ENCODE data around the gene HSPB2.
"Not testable (repeated sequence)": the region's sequence is repeated elsewhere in the genome, so short reads cannot be mapped to it uniquely, and the experiment has no call there.

The HSPB2 gene

DNA sequence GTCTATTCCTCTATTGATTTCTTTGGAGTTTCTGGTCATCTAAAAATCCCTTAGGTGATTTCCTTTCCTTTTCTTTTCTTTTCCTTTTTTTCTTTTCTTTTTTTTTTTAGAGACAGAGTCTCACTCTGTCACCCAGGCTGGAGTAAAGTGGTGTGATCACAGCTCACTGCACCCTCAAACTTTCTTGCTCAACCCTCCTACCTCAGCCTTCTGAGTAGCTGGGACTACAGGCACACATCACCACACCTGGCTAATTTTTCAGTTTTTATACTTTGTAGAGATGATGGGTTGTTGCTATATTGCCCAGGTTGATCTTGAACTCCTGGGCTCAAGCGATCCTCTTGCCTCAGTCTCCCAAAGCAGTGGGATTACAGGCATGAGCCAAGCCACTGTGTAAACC is 4.2 kb downstream of the HSPB2 start:
- no peak for DNase-seq

DNA sequence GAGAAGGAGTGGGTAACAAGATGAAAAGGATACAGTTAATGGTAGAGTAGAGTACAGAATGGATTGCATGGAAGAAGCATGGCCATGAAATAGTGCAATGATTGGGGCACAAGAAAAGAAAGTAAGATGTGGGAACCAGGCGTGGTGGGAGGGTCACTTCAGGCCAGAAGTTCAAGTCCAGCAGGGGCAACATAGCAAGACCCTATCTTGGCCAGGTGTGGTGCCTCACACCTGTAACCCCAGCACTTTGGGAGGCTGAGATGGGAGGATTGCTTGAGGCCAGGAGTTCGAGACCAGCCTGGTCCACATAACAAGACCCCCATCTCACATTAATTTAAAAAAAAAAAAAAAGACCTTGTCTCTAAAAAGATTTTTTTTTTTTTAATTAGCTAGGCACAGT is 4.8 kb downstream of the HSPB2 start:
- no peak for DNase-seq

DNA sequence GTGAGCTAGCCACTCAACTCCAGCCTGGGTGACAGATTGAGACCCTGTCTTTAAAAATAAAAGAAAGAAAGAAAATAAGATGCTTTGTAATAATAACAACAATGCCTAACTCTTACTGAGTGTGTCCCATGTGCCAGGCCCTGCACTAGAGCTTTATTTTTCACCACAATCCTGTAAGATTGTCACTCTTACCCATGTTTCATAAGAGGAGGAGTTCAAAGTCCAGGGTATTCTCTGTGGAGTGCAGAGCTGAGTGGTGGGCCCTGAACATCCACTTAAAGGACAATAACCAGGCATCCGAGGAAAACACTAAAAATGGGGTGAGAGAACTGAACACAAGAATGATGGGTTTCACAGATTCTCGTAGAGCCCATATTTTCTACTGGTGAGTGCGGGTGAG is 5.3 kb downstream of the HSPB2 start:
- DNase-seq: no peak

DNA sequence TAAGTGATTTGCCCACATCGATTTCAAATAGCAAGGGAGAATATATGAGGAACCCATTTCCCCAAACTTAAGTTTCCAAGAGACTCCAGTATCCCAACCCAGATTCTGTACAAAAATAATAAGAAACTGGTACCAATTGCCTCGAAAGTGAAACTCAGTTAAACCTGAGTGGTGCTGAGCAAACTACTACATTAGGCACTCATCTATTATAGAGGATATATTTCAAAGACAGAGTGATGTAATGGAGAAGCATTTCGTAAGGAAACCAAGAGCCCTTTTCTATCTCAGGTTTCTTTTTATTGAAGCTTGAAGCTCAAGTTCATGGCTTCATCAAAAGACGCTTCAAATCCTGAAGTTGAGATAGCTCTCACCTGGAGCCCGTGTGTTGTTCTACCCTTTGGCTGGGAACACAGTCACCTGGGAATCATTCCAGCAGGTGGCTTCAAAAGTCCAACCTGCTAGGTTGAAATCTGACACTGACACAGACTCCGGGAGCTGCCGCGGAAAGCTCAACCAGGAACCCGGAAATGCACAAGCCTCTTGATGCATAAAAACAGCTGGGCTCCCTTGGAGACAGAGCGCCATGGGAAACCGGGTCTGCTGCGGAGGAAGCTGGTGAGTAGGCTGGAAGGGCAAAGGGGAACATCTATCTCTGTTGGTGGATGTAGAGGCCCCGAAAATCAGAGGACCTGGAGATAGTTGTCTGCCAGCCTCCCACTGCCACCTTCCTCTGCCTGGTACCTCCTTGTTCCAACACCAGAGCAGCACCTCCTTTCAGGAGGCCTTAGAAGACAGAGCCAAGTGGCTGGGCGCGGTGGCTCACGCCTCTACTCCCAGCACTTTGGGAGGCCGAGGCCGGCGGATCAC is 6.1 kb downstream of the HSPB2 start, which contains the start of gene C11orf52:
Gene C11orf52, plus strand, starts transcription at position 524 of the 867 bp plus-strand sequence. Its CDS starts 60 bp downstream, at position 584.
- DNase-seq: peak; percentile 99

DNA sequence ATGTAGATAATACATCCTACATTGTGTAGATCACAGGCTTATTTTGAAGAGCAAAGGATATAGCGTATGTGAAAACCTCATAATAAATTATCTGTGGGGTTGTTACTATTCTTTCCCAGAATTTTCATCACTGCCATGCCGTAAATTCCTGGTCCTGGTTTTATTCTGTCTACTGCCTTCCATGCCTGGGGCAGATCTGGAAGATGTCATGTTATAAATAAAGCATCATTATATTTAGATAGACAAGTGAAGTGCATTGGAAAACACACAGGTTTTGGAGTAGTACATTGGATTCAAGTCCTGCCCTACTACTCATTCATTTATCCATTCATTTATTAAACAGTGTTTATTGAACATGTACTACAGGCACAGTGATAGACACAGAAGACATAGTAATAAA is 8.4 kb downstream of the HSPB2 start:
- DNase-seq: no peak

DNA sequence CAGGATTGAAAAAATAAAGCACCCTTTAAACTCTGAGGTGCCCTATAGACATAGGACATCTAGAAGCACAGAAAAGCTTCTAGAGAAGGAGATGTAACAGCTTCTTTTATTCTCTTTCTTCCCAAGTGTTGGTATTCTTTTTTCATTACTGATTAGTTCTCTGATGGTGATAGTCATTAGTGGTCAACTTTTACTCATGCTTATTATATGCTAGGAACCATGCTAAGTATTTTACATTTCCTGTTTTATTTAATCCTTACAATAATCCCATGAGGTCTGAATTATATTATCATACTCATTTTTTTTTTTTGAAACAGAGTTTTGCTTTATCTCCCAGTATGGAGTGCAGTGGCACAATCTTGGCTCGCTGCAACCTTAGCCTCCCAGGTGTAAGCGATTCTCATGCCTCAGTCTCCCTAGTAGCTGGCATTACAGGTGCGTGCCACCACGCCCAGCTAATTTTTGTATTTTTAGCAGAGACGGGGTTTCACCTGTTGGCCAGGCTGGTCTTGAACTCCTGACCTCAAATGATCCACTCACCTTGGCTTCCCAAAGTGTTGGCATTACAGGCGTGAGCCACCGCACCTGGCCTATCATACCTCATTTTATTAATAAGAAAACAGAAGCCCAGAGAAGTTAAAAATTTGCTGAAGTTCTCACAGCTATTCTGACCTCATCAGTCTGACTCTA is 9.2 kb downstream of the HSPB2 start:
- DNase-seq: no peak

DNA sequence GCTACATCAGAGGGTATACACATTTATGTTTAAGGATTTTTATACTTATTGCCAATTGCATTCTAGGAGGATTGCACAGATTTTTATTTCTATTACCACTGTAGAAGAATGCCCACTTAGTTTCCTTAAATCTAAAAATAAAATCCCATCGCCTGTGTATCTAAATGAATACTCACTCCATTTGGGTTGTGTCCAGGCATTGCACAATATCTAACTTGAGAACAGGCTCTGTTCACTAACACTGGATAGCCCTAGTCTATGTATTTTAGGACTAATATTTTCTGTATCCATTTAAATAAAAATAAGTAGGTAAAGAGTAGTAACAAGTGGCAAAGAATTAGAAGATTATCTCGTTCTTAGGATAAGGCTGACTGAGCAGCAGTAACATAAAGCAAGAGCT is 10.3 kb downstream of the HSPB2 start:
- no peak for DNase-seq

DNA sequence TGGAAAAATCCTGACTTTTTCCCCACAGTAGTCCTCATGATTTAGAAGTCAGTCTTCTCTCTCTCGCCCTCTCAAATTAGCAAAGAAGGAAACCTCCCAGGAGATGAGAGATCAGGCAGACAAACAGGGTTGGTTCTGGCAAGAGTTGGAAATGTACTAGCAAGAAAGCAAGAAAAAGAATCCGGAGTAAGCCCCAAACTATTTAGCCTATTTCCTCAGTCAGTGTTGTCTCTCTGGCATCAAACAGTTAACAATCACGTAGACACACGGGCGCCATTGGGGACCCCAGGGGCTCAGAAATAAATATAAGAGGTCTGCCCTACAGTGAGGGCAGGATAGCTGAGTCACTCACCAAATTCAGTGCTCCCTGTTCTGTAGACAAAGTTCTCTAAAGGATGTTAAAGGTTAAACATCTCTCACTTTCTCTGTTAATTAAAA is 10.8 kb downstream of the HSPB2 start:
- DNase-seq: no peak

DNA sequence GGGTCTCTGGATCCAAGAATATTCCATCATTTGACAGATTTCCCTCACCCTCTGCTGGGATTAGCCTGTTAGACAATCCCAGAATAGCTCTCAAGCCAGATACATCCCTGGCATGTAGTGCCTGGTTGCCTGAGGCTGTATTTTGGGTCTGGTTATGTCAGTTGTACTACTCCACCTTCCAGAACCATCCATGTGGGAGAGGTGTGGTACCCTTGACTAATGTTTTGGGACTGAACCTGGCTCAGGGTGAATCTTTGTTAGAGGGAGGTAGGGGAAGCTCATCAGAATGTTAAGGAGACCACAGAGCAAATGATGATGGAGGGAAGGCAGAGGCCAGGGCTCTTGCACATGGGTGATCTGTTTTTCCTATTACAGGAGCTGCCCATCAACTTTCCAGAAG is 11.4 kb downstream of the HSPB2 start:
- no peak for DNase-seq

DNA sequence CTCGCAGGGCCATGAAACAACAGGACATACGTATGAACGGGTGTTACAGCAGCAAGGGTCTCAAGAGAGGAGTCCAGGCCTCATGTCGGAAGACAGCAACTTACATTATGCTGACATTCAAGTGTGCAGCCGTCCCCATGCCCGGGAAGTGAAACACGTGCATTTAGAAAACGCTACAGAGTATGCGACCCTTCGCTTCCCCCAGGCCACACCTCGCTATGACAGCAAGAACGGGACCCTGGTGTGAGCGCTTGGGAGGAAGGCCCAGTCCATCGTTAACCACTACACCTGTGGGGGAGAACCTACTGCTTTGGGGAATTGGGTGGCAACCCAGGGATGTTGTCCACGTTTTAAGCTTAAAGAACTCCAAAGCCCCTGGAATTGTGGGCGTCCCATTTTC is 13.4 kb downstream of the HSPB2 start:
- no peak for DNase-seq

DNA sequence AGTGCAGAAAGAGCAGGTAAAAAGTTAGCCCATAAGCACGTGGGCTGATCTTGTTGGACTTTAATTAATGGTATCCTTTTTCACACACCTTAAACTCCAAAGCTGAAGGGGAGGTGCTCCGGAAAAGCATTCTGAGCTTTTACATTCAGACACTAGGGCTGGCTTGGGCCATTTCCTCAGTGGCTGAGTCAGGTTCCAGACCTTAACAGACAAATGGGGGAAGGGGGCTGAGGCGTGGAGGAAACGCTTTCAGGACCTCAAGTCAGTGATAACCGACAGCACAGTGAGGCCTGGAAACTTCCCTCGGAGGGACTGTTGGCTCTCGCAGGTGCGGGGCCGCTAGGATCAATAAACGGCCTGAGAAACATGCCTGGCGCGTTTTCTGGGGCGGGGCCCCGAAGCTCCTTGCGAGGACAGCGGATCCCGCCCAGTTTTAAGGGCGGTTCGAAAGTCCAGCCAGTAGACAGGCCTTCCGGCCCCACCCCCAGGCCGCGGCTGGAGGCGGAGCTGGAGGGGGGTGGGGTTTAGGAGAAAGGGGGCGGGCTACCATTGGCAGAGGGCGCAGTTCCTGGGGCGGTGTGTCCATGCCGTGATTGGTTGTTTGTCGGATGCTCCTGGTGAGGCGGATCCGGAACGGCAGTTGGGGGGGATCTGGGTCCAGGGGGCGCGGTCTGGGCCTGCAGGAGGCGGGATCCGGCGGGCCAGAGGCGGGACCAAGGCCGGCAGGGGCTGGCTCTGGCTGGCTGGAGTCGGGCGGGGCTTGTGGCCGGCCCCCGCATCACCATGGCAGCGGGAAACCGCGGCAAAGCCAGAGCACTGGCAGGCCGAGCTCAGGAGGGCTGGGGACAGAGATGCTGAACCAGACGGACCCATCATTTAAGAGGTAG is 14.2 kb downstream of the HSPB2 start:
- DNase-seq: peak; percentile 98

DNA sequence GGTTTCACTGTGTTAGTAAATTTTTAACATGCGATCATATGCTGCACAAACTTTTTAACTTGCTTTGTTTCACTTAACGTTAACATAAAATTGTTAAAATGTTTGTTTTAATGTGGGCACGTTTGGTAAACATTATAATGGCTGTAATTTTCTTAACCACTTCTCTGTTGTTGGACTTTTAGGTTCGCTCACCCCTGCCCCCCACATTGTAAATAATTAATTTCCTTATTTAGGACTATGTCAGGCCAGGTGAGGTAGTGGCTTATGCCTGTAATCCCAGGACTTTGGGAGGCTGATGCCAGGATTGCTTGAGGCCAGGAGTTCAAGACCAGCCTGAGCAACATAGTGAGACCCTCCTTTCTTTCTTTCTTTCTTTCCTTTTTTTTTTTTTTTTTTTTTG is 17.9 kb downstream of the HSPB2 start:
- DNase-seq: no peak

DNA sequence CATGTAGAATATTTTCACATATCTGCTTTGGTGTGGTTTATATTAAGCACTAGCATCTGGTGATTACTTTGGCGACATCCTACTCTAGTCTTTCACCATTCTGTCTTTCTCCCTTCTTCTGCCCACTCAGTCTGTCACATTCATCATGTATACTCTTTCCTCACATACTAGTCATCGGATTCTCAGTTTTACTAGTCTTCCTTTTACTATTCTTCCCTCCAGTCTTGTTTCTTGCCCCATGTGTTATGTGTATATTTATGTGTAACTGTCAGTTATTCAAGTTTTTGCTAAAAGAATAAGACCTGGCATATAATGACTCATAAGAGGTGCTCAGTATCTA is 20.0 kb downstream of the HSPB2 start:
- DNase-seq: no peak

DNA sequence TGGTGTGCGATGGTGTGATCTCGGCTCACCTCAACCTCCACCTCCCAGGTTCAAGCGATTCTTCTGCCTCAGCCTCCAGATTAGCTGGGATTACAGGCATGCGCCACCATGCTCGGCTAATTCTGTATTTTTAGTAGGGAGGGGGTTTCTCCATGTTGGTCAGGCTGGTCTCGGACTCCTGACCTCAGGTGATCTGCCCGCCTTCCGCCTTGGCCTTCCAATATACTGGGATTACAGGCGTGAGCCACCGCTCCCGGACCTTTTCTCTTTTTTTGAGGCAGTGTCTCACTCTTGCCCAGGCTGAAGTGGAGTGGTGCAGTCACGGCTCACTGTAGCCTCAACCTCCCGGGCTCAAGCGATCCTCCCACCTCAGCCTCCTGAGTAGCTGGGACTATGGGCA is 20.6 kb downstream of the HSPB2 start:
- DNase-seq: not testable (repeated sequence)

DNA sequence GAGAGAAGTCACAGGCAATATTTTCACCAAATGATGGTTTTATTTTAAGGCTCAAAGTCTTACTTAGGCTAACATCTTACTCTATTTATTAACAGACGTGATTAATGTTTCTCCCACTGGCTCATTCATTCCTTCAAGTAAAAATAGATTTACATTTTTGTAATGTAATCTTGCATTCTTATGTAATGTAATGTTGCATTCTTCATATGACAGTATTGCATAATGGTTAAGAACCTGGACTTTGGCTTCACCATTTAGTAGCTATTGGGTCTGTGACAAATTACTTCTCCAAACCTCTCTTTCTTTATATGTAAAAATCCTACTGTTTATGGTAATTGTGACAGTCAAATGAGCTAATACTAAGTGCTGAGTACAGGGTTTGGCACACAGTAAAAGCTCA is 21.3 kb downstream of the HSPB2 start:
- no peak for DNase-seq

DNA sequence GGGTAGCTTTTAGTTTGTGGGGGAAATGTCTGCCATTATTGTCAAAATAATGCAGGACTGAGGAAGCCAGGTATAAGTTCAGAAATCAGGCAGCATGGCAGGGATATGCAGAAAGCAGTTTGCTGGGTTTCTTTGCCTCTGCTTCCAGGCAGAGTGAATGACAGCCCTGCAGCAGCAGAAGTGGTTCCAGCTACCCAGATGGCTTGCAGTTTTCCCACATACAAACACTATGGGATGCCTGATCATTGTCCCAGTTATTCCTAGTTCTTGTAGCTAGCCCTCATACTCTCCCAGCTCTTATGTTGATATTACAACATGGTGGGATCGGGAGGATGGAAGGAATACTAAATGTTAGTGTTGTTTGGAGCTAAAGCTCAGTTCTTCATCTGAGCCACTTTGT is 21.8 kb downstream of the HSPB2 start:
- no peak for DNase-seq

DNA sequence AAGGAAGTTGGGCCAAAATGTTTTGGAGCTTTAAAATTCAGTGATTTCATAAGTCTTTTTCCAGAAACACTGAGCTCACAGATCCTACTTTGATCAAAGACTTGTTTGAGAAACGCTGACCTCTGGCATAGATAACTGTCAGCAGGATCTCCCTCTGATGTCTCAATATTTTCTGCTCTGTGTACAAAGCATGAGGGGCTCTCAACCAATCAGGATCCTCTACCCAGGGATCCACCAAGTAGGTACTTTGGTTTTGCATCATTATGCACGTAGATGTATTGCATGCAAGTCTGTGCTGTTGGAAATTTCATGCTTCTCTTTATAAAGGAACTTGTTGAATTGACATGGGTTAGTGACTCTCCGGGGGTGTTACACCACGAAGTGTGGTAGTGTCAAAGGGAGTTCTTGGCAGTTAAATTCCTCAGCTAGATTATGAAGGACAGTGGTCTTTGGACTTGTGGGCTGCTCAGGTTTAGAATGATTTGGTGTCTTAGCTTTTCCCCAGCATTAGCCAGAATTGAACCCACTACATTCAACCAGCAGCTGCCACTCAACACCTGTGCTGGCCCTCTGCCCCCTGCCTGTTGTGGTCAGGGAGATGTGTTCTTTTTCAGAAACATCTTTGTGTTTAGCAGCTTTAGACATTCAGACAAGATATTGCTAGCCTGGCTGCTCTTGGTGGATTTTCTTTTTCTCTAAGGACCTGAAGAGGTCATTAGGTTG is 22.9 kb downstream of the HSPB2 start:
- no peak for DNase-seq

DNA sequence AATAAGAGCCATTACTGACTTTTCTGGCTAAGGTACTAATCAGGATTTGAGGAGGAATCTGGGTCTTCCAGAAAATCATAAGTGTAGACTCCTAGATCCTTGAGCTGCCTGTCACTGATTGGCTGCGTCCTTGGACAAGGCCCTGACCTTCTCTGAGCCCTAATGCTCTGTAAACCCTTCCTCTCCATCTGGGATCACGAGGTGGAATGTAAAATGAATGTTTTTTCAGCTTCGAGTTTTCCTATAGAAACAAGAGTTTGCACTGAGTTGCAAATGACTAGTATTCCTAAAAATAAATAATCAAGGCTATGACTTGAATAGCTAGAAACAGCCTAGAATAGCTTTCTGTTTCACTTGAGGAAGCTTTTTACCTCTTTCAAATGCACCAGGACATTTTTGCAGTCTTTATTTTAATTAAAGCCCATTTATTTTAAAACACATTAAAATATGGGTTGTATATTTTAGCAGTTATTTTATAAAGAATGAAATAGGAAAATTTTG is 23.6 kb downstream of the HSPB2 start:
- DNase-seq: no peak

DNA sequence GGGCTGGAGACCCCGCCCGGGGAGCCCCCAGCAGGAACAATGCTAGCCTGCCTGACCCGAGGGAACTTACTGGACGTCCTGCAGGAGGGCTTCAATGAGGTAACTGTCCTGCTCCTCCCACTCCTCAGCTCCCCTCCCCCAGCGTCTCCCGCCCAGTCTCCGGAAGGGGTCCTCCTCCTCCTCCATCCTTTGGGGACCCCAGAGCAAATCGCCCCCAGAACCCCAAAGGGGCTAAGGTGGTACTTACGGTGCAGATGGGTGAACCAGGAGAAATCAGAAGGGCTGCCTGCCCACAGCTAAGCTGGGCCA is 24.9 kb downstream of the HSPB2 start:
- DNase-seq: no peak

DNA sequence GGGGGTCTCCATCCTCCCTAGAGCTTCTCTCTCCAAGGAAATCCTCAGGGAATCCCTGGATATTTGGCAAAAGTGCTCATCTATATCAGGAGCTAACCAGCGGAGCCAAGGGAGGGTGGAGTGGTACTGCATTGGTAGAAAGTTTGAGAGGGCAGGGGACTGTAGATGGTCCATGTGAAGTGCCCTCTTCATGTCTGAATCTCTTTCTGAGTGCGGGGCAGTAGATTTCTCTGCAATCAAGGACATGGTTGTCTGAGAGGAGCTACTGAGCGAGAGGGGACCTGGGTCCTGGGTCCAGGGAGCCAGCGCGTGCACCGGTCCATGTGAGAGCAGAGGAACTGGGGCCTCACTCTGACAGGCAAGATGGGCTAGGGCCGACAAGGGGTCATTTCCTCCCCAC is 25.3 kb downstream of the HSPB2 start:
- no peak for DNase-seq

DNA sequence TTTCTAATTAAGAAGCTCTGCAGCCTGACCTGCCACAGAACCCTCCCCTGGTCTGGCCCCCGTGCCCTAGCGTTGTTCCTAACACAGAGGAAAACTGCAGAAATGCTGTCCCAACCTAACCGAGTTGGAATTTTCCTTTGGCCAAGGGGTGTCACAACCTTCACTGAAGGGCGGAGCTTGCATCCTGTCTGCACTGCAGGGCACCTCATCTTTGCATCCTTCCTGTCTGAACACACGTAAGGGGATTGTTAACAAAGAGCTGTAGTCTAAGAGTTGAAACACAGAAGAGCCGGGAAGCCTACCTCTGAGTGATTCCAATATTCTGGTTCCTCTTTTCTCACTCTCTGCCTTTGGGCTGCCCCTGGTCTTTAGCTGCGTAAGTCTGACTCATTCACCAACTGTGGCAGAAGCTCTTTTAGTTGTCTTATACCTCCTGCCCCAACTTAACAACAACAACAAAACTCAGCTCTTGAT is 26.2 kb downstream of the HSPB2 start:
- DNase-seq: no peak

DNA sequence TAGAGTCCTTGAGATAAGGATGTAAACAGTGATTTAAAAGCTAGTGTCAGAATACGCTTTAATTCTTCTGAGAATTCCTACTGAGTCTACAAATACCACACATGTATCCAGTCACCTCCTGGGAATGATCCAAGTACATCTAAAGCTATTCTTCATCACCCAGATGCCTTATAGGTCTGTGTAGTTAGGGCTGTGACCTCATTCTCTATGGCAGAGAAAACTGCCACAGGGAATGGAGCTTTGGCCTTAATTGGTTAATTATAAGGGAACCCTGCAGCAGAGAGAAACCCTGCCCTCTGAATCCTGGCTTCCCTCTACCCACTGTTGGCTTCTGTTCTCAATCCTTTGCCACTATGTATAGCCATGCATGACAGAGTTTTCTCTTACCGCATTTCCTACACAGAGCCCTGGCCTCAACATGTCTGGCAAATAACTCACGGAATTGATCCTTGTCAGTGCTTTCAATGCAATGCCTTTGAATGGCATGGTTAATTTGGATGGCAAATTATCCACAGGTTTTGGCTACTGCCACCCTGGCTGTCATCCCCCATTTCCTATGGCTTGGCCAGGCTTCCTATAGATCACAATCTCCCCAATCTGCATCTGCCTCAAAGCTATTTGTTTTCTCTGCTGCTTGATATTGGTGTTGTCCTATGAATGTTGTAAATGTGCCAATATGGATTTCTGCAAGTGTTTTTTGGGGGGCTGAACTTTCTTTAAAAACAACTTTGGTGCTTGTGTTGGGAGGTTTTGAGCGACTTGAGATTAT is 27.5 kb downstream of the HSPB2 start:
- DNase-seq: peak; percentile 23

Measured in NCI-H2171 treated with DMSO at 0.1 percent for 48 hours (cell line).